Smooth muscle cell (in vitro differentiated cells): ENCODE data around the gene HIP1. TPM values are rescaled to one million over a fixed set of nuclear protein-coding genes. Genes with fewer than 3 reads are reported as not detected.

Source experiments
- DNase-seq: peaks from one replicate; lab custom pipeline; 2025; ENCODE audit not compliant: unreplicated experiment; lab: John Stamatoyannopoulos, UW
- H2AFZ ChIP-seq: fragments of 200-600 bp; sonication (generic); 2 replicates; pipeline ENCODE4 v1.6.0; 2016; ENCODE audit warnings: antibody characterized with exemption, low read depth, mild to moderate bottlenecking
- H3F3A ChIP-seq: fragments of 200-600 bp; sonication (generic); 2 replicates; pipeline ENCODE4 v1.6.0; 2017; ENCODE audit warnings: antibody characterized with exemption, low read depth
- H3K27ac ChIP-seq: fragments of 200-600 bp; sonication (generic); 2 replicates; pipeline ENCODE4 v1.5.1; 2016; ENCODE audit warnings: low read depth, mild to moderate bottlenecking
- H3K27me3 ChIP-seq: fragments of 200-600 bp; sonication (generic); 2 replicates; pipeline ENCODE4 v1.6.1; 2016; ENCODE audit warnings: low read depth, mild to moderate bottlenecking
- H3K36me3 ChIP-seq: fragments of 200-600 bp; sonication (generic); 2 replicates; pipeline ENCODE4 v1.5.1; 2016; ENCODE audit warnings: low read depth
- H3K4me1 ChIP-seq: fragments of 200-600 bp; sonication (generic); 2 replicates; pipeline ENCODE4 v1.5.1; 2016; ENCODE audit warnings: low read depth
- H3K4me2 ChIP-seq: fragments of 200-600 bp; sonication (generic); 2 replicates; pipeline ENCODE4 v1.6.0; 2016; ENCODE audit warnings: mild to moderate bottlenecking
- H3K4me3 ChIP-seq: fragments of 200-600 bp; sonication (generic); 2 replicates; pipeline ENCODE4 v1.5.1; 2016; ENCODE audit warnings: mild to moderate bottlenecking
- H3K79me2 ChIP-seq: fragments of 200-600 bp; sonication (generic); 2 replicates; pipeline ENCODE4 v1.6.0; 2016; ENCODE audit warnings: low read depth, mild to moderate bottlenecking
- H3K9ac ChIP-seq: fragments of 200-600 bp; sonication (generic); 2 replicates; pipeline ENCODE4 v1.6.0; 2016; ENCODE audit warnings: low read depth
- H3K9me3 ChIP-seq: fragments of 200-600 bp; sonication (generic); replicated peaks from 2 replicates; pipeline ENCODE4 v1.5.1; 2016; ENCODE audit warnings: low read depth
- H4K20me1 ChIP-seq: fragments of 200-600 bp; sonication (generic); 2 replicates; pipeline ENCODE4 v1.6.0; 2016; ENCODE audit warnings: low read depth
- WGBS: methylation state at CpG from one replicate; pipeline ENCODE4 v1.1.7; 2016; ENCODE audit warnings: low lambda C conversion rate; 5-methylcytosine and 5-hydroxymethylcytosine counted together
- polyA plus RNA-seq: library from polyadenylated mRNA; unstranded; fragments of >200 nt; fragmentation: Nextera tagmentation; extraction: Ambion mirVana; gene quantifications from 2 replicates; pipeline ENCODE4 v1.2.1, GENCODE V29; 2016
- total RNA-seq: library from RNA; depleted of rRNA; stranded (reverse); fragments of >200 nt; gene quantifications from 2 replicates; pipeline ENCODE4 v1.2.3, GENCODE V29; 2014
- TF ChIP-seq, protein P1 (sequence below): fragments of 200-600 bp; sonication (generic); IDR thresholded peaks from 2 replicates; pipeline ENCODE4 v1.5.1; 2017; ENCODE audit warnings: borderline replicate concordance, mild to moderate bottlenecking, antibody characterized with exemption; ENCODE audit not compliant: insufficient read depth, poor library complexity, severe bottlenecking

Gene HIP1
- total and polyA plus RNA-seq, 2 experiments from 2014 or later: 4.7 to 8.4 TPM

DNA sequence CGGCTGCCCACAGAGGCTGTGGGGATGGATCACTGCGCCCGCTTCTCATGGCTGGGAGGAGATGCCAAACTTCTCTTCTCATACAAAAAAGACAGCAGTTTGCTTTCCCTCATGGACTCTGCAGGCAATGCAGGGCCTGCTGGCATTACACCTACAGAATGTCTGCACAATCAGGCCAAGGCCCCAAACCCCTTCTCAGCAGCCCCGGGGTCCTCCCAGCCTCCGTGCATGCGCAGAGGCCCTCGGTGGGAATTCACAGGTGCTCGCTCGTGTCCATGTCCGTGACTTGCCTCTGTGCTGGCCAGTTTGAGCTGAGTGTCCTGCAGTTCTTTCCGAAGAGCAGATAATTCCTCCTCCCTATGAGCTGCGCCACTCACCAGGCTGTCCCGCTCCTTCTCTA, 183.0 kb downstream of the HIP1 start:
- H3K4me2 ChIP-seq: no peak overlapping the region
- H4K20me1 ChIP-seq: no peaks in the 10 kb centered on the region
- no peak overlapping the region for H3K27ac ChIP-seq
- WGBS: over 99% methylated on average over 13 of the region's 13 CpGs
- H2AFZ ChIP-seq: no peak overlapping the region
- no peak overlapping the region for H3K9ac ChIP-seq
- H3K4me1 ChIP-seq: no peaks in the 10 kb centered on the region
- no peaks in the 10 kb centered on the region for H3F3A ChIP-seq
- H3K27me3 ChIP-seq: no peaks in the 10 kb centered on the region
- DNase-seq: no peak
- no peaks in the 10 kb centered on the region for H3K79me2 ChIP-seq
- no peaks in the 10 kb centered on the region for H3K36me3 ChIP-seq
- H3K4me3 ChIP-seq: no peak overlapping the region
- TF ChIP-seq, protein P1, sequence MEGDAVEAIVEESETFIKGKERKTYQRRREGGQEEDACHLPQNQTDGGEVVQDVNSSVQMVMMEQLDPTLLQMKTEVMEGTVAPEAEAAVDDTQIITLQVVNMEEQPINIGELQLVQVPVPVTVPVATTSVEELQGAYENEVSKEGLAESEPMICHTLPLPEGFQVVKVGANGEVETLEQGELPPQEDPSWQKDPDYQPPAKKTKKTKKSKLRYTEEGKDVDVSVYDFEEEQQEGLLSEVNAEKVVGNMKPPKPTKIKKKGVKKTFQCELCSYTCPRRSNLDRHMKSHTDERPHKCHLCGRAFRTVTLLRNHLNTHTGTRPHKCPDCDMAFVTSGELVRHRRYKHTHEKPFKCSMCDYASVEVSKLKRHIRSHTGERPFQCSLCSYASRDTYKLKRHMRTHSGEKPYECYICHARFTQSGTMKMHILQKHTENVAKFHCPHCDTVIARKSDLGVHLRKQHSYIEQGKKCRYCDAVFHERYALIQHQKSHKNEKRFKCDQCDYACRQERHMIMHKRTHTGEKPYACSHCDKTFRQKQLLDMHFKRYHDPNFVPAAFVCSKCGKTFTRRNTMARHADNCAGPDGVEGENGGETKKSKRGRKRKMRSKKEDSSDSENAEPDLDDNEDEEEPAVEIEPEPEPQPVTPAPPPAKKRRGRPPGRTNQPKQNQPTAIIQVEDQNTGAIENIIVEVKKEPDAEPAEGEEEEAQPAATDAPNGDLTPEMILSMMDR: no peak
- H3K9me3 ChIP-seq: no peaks in the 10 kb centered on the region

DNA sequence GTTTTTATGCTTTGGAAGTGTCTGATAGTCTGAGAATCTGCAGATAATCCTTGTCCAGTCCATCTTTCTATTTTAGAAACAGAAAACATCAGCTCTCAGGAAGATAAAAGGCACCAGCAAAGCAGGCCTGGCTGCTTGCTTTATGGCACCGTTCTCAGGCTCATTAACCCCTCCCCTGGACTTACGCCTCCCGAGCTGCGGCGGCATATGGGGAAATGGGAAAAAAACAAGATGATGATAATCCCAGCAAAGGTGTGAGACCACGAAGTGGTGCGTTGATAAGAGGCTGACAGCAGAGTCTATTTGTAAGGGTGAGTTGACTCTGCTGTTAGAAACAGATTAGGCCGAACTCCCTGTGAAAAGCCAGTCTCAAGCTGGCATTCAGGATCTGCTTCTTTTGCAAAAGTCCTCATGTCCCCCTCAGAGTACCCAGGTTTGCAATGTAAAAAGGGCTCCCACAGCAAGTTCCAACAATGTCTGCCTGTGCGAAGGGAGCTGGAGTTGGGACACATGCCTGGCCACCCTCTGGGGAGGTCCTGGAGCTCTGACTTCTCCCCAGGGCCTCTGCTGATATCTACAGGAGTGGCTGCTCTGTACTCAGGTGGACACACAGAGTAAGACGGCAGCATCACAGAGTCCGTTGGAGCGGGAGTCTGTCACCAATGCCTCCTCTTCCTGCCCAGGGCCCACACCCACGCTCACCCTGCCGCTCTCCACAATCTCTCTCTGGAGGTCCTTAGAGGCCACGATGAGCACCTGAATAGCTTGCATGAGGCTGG, 192.3 kb downstream of the HIP1 start:
- Histone ChIP-seq H3K4me2 (no peak overlapping the region), H3K9me3 (no peaks in the 10 kb centered on the region), H3F3A (no peaks in the 10 kb centered on the region), H3K79me2 (no peaks in the 10 kb centered on the region), H3K9ac (no peak overlapping the region), H3K27me3 (no peaks in the 10 kb centered on the region), H4K20me1 (no peaks in the 10 kb centered on the region), H3K36me3 (no peaks in the 10 kb centered on the region), H2AFZ (no peak overlapping the region), H3K27ac (no peak overlapping the region), H3K4me1 (no peaks in the 10 kb centered on the region), H3K4me3 (no peak overlapping the region)
- TF ChIP-seq, protein P1: no peak
- DNase-seq: no peak
- 69% methylated on average over 15 of the region's 15 CpGs for WGBS

DNA sequence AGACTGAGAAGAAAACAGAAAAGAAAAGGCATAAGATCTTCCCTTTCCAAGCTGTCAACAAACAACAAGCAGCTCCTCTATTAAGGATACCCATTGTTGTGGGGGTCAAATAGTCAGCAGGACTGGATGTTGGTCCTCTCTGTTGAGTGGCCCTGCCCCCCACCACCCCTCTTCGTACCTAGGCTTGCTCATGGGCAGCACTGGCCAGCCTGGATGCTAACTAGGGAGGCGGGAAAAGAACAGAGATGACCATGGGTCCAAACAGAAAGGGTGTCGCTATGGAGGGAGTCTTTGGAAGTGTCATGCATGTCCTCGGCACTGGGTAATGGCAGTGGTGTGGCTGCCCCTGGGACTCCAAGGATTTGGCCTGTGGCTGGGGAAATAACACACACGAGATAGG, 201.0 kb downstream of the HIP1 start:
- DNase-seq: no peak
- no peaks in the 10 kb centered on the region for H3K36me3 ChIP-seq
- no peaks in the 10 kb centered on the region for H3K9me3 ChIP-seq
- no peak overlapping the region for H3K4me3 ChIP-seq
- WGBS: 98% methylated on average over 5 of the region's 5 CpGs
- H3K4me1 ChIP-seq: no peaks in the 10 kb centered on the region
- no peak overlapping the region for H3K4me2 ChIP-seq
- H3F3A ChIP-seq: peaks cover 11% of the 10 kb centered on the region
- no peak overlapping the region for H2AFZ ChIP-seq
- H3K27ac ChIP-seq: no peak overlapping the region
- no peak overlapping the region for H3K9ac ChIP-seq
- H3K79me2 ChIP-seq: no peaks in the 10 kb centered on the region
- H3K27me3 ChIP-seq: no peaks in the 10 kb centered on the region
- H4K20me1 ChIP-seq: no peaks in the 10 kb centered on the region
- TF ChIP-seq, protein P1: no peak

DNA sequence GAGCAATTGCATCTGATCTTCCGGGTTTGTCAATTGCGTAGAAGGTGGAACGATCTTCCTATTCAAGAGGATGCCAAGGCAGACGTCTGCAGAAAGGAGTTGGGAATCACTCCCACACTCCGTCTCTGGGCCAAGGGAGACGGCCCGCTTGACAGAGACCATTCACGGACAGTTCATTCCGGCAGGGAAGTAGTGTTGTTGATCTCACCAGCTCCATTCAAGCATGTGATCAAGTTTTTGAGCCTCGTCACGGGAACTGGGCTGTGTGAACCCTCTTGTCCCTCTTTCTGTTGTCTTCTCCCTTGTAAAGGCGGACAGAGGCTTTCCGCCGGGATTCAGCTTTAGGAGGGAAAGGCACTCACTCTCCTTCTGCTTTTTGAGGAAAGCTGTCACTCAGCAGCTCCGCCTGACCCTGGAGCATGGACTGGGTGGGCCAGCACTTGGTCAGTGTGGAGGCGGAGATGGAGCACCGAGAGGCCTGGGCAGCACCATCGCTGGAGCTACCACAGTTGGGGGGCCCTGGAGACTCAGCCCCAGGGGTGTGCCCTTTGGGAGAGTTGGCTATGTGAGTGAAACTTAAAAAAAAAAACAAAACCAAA, 201.7 kb downstream of the HIP1 start:
- 91% methylated on average over 18 of the region's 18 CpGs for WGBS
- DNase-seq: no peak

More for the DNA sequence above, 201.7 kb downstream of the HIP1 start:
- no peaks in the 10 kb centered on the region for H3K79me2 ChIP-seq
- H3K27ac ChIP-seq: no peak overlapping the region
- H3K4me3 ChIP-seq: no peak overlapping the region
- H4K20me1 ChIP-seq: no peaks in the 10 kb centered on the region
- H3K36me3 ChIP-seq: no peaks in the 10 kb centered on the region
- no peaks in the 10 kb centered on the region for H3K9me3 ChIP-seq
- no peak overlapping the region for H3K9ac ChIP-seq
- no peak overlapping the region for H2AFZ ChIP-seq
- H3K4me1 ChIP-seq: no peaks in the 10 kb centered on the region
- peaks cover 11% of the 10 kb centered on the region for H3F3A ChIP-seq
- TF ChIP-seq, protein P1: no peak
- no peaks in the 10 kb centered on the region for H3K27me3 ChIP-seq
- no peak overlapping the region for H3K4me2 ChIP-seq
